Transverse colon (tissue), 4 donors: ENCODE measurements around the gene IFNL2. TPM values are rescaled to one million over a fixed set of nuclear protein-coding genes. Genes with fewer than 3 reads are reported as not detected.

Experiments
- DNase-seq: peaks from one replicate; pipeline ENCODE4 v3.0.0-alpha.2; 2019
- H3K27ac ChIP-seq, 4 donors: fragments of 200-600 bp; sonication (generic); 2 replicates each; pipeline ENCODE4 v1.5.1; 2016 to 2018; ENCODE audit warnings: inconsistent platforms in 4 of 4
- H3K27me3 ChIP-seq: fragments of 200-600 bp; sonication (generic); 2 replicates; pipeline ENCODE4 v1.5.1; 2017; ENCODE audit warnings: inconsistent platforms
- H3K36me3 ChIP-seq, 4 donors: fragments of 200-600 bp; sonication (generic); 2 replicates each; pipeline ENCODE4 v1.5.1; 2017 to 2019; ENCODE audit warnings: inconsistent platforms in 4 of 4
- H3K4me1 ChIP-seq, 4 donors: fragments of 200-600 bp; sonication (generic); 2 replicates each; pipeline ENCODE4 v1.5.1; 2017 to 2020; ENCODE audit warnings: inconsistent platforms in 4 of 4
- H3K4me3 ChIP-seq, 4 donors: fragments of 200-600 bp; sonication (generic); 1 replicate in 1 of 4; 2 replicates in 3 of 4; pipeline versions ENCODE4 v1.5.1 to v1.6.1; 2017 to 2019; ENCODE audit warnings: inconsistent platforms in 4 of 4
- H3K9me3 ChIP-seq, 2 donors: fragments of 200-600 bp; sonication (generic); 2 replicates each; pipeline ENCODE4 v1.5.1; 2017 to 2019; ENCODE audit warnings: inconsistent platforms in 2 of 2
- EP300 ChIP-seq: sonication (generic); formaldehyde crosslinking; IDR thresholded peaks from one replicate; pipeline ENCODE4 v1.6.1; 2017; ENCODE audit warnings: antibody characterized with exemption, low read depth
- POLR2A ChIP-seq: fragments of 450-650 bp; IDR thresholded peaks from one replicate; pipeline ENCODE4 v1.6.1; 2016; ENCODE audit warnings: antibody characterized with exemption, mild to moderate bottlenecking, moderate library complexity
- POLR2AphosphoS5 ChIP-seq, 3 donors: sonication (generic); formaldehyde crosslinking; IDR thresholded peaks; one replicate each; pipeline ENCODE4 v1.6.1; 2016; ENCODE audit warnings: antibody characterized with exemption in 3 of 3
- WGBS, 2 donors: methylation state at CpG; one replicate each; pipeline ENCODE4 v1.1.5; 2018; ENCODE audit warnings: low coverage in 1 of 2; 5-methylcytosine and 5-hydroxymethylcytosine counted together
- in situ Hi-C, 4 donors: fragments of 200-750 bp; cut with MboI; loops; one replicate each; pipeline versions ENCODE4 v1.15.0 to v1.15.1; 2017; ENCODE audit warnings: low sequenced_read_pairs in 3 of 4, low pct_ligation_motif_present in 1 of 4, low pct_unique_long_range_greater_than_20kb in 1 of 4
- intact Hi-C: fragments of 100-400 bp; cut with DNase I; formaldehyde crosslinking; loops from one replicate; pipeline ENCODE4 v1.15.1; 2023; ENCODE audit warnings: low total_unique reads
- total RNA-seq, 4 donors: library from RNA; depleted of rRNA; stranded (reverse); fragments of >200 nt; gene quantifications; one replicate each; pipeline ENCODE4 v1.1.0, GENCODE V29; 2016
- TF ChIP-seq, protein P1 (sequence below), 5 experiments: fragments of 200-600 bp in 3 of 5; fragments of 450-650 bp in 2 of 5; sonication (generic) in 3 of 5; IDR thresholded peaks; 1 replicate in 2 of 5; 2 replicates in 3 of 5; pipeline ENCODE4 v1.5.1; 2016 to 2017; ENCODE audit warnings: antibody characterized with exemption in 5 of 5, inconsistent platforms in 3 of 5, mild to moderate bottlenecking in 2 of 5, moderate library complexity in 1 of 5

IFNL2 gene
- total RNA-seq, 4 donors from 2014 or later = not detected

DNA sequence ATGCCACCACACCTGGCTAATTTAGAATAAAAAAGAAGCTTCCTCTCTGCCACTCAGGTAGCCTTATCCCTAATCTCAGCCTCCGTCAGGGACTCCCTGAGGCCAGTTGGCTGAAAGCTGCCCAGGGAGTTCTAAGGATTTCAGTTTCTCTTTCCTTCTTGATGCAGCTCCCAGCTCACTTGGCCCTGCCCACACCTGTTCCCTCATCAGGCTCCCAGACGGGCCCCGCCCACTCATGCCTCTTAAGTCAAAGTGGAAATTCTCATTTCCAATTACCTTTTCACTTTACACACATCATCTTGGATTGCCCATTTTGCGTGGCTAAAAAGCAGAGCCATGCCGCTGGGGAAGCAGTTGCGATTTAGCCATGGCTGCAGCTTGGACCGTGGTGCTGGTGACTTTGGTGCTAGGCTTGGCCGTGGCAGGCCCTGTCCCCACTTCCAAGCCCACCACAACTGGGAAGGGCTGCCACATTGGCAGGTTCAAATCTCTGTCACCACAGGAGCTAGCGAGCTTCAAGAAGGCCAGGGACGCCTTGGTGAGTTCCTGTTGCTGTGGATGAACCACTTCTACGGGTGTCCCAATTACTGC lies 28.0 kb downstream of the IFNL2 start, which contains the start of gene IFNL1:
TSS of gene IFNL1 (plus strand) at position 353 of the 591 bp plus-strand sequence. CDS start at position 368, 15 bp downstream.
- intact Hi-C loops = no loop called here
- 73% methylated on average over 11 of the region's 11 CpGs; no CpG with 5 or more reads in 1 of the 2 donors for WGBS, 2 donors
- no peak for DNase-seq

DNA sequence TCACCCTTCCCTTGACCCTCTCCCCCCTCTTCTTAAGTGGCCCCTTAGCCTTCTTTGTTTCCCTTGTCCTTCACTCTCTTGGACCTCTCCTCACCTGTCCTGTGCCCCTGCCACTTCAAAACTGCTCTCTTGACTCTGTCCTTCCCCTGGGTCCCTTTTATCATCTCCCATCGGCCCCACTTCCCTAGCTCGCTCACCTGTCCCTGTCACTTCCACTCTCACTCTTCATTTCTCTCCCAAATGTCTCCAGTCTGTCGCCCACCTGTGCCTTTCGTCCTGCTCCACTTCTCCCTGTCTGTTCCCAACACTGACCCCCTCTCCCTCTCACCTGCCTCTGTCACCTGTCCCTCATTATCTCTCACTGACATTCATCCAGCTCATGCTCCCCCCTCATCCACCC lies 28.7 kb downstream of the IFNL2 start:
- no peak for TF ChIP-seq POLR2AphosphoS5 (IDR thresholded peaks at IDR 0.05)
- TF ChIP-seq POLR2A = no peak
- no peak for TF ChIP-seq EP300
- TF ChIP-seq, protein P1, sequence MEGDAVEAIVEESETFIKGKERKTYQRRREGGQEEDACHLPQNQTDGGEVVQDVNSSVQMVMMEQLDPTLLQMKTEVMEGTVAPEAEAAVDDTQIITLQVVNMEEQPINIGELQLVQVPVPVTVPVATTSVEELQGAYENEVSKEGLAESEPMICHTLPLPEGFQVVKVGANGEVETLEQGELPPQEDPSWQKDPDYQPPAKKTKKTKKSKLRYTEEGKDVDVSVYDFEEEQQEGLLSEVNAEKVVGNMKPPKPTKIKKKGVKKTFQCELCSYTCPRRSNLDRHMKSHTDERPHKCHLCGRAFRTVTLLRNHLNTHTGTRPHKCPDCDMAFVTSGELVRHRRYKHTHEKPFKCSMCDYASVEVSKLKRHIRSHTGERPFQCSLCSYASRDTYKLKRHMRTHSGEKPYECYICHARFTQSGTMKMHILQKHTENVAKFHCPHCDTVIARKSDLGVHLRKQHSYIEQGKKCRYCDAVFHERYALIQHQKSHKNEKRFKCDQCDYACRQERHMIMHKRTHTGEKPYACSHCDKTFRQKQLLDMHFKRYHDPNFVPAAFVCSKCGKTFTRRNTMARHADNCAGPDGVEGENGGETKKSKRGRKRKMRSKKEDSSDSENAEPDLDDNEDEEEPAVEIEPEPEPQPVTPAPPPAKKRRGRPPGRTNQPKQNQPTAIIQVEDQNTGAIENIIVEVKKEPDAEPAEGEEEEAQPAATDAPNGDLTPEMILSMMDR (IDR thresholded peaks at IDR 0.05) = no peak
- DNase-seq = no peak
- no peak overlapping the region for H3K27ac ChIP-seq
- intact Hi-C loops (no loop called here), in situ Hi-C loops (no loop called here)
- H3K27me3 ChIP-seq = peaks cover 11% of the 10 kb centered on the region
- no peak overlapping the region for H3K4me3 ChIP-seq
- WGBS, 2 donors = 79 to 87% methylated on average over 4 of the region's 4 CpGs
- H3K36me3 ChIP-seq = no peaks in the 10 kb centered on the region
- no peaks in the 10 kb centered on the region for H3K9me3 ChIP-seq
- H3K4me1 ChIP-seq = no peaks in the 10 kb centered on the region

More for the DNA sequence above, 28.0 kb downstream of the IFNL2 start, which contains the start of gene IFNL1:
- in situ Hi-C loops = no loop called here
- no peak within 1 kb of the TSS for H3K27ac ChIP-seq
- TF ChIP-seq POLR2AphosphoS5 (IDR thresholded peaks at IDR 0.05) = no peak
- no peak for TF ChIP-seq EP300
- TF ChIP-seq POLR2A = no peak
- TF ChIP-seq, protein P1 (IDR thresholded peaks at IDR 0.05) = no peak
- no peaks in the 10 kb centered on the region for H3K4me1 ChIP-seq
- H3K36me3 ChIP-seq = no peaks in the 10 kb centered on the region
- no peak within 1 kb of the TSS for H3K4me3 ChIP-seq
- no peaks in the 10 kb centered on the region for H3K9me3 ChIP-seq
- H3K27me3 ChIP-seq = peaks cover 13% of the 10 kb centered on the region

DNA sequence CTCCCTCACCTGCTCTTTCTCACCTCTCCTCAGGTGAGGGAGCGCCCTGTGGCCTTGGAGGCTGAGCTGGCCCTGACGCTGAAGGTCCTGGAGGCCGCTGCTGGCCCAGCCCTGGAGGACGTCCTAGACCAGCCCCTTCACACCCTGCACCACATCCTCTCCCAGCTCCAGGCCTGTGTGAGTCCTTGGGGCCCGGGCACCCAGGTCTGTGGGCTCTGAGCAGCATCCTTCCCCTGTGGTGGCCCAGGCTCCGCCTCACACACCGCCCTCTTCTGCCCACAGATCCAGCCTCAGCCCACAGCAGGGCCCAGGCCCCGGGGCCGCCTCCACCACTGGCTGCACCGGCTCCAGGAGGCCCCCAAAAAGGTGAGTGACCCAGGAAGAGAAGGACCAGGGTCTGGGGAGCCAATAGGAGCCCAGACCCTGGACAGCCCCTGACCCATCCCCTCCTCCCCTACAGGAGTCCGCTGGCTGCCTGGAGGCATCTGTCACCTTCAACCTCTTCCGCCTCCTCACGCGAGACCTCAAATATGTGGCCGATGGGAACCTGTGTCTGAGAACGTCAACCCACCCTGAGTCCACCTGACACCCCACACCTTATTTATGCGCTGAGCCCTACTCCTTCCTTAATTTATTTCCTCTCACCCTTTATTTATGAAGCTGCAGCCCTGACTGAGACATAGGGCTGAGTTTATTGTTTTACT lies 29.9 kb downstream of the IFNL2 start:
- Histone ChIP-seq H3K4me1 (no peaks in the 10 kb centered on the region), H3K27me3 (peaks cover 13% of the 10 kb centered on the region), H3K27ac (no peak overlapping the region), H3K36me3 (no peaks in the 10 kb centered on the region), H3K4me3 (no peak overlapping the region), H3K9me3 (no peaks in the 10 kb centered on the region)
- in situ Hi-C loops = no loop called here
- TF ChIP-seq POLR2AphosphoS5 (IDR thresholded peaks at IDR 0.05) (no peak), POLR2A (no peak)
- TF ChIP-seq, protein P1 (IDR thresholded peaks at IDR 0.05) = no peak
- intact Hi-C loops = no loop called here
- peak; percentile 46 for DNase-seq
- WGBS, 2 donors = 66 to 100% methylated on average over 1 to 17 of the region's 17 CpGs

DNA sequence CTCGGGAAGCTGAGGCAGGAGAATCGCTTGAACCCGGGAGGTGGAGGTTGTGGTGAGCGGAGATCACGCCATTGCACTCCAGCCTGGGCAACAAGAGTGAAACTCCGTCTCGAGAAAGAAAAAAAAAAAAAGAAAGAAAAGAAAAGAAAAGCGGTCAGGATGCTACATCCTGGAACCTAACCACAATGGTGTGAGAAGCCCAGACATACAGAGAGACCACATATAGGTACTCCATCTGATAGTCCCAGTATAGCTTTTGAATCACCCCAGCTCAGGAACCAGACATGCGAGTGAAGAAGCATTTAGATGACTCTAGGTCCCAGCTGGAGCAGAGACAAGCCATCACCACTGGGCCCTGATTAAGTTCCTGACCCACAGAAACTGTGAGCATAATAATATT lies 31.2 kb downstream of the IFNL2 start:
- DNase-seq = no peak
- no peak overlapping the region for H3K27ac ChIP-seq
- H3K4me3 ChIP-seq = no peak overlapping the region
- in situ Hi-C loops = no loop called here
- H3K4me1 ChIP-seq = no peaks in the 10 kb centered on the region
- 70 to 90% methylated on average over 7 to 9 of the region's 9 CpGs for WGBS, 2 donors
- intact Hi-C loops = no loop called here
- no peaks in the 10 kb centered on the region for H3K9me3 ChIP-seq
- H3K27me3 ChIP-seq = peaks cover 27% of the 10 kb centered on the region
- TF ChIP-seq EP300 = no peak
- TF ChIP-seq, protein P1 (IDR thresholded peaks at IDR 0.05) = no peak
- TF ChIP-seq POLR2AphosphoS5 (IDR thresholded peaks at IDR 0.05) = no peak
- no peaks in the 10 kb centered on the region for H3K36me3 ChIP-seq
